ENCODE measurements around the gene ZDHHC22.
A peak's percentile ranks its signal among the peaks of the same experiment; 100 is the strongest.

Gene ZDHHC22

DNA sequence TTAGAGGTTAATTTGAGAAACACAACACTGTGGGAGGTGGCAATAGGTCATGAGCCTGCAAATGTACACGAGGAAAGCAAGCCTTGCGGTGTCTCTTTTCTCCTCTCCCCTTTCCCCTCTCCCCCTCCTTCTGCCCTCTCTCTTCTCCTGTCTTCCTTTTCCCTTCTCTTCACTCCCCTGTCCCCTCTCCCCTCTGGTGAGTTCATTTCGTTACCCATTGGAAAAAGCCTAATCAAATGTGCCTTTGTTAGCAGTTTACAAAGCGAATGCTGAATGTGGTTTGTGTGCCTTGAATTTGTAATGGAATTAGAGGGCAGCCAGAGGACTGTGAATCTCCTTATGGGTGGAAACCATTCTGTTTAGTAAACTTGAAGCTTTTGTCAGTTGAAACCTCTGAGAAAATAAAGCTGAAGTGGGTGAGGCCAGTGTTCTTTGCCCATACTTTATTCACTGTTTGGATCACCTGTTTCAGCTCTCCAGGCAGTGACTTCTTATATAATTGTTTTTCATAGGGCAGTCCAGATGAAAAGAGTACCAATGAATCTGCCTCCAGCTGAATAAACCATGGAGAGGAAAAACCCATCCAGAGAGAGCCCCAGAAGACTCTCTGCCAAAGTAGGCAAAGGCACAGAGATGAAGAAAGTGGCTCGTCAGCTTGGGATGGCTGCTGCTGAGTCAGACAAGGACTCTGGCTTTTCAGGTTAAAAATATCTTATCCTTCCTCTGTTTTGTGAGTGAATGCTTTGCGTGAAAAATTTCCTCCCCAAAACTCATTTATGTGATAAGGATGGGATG, 36.2 kb downstream of the ZDHHC22 start:
- no peak overlapping the region for H3K4me3 ChIP-seq (ENCODE audit: low read depth, low read length)
- no peak for TF ChIP-seq CTCF (IDR thresholded peaks at IDR 0.05; ENCODE audit: insufficient read depth, low read depth, low read length, missing control alignments)
- DNase-seq (ENCODE audit: low read depth): no peak

DNA sequence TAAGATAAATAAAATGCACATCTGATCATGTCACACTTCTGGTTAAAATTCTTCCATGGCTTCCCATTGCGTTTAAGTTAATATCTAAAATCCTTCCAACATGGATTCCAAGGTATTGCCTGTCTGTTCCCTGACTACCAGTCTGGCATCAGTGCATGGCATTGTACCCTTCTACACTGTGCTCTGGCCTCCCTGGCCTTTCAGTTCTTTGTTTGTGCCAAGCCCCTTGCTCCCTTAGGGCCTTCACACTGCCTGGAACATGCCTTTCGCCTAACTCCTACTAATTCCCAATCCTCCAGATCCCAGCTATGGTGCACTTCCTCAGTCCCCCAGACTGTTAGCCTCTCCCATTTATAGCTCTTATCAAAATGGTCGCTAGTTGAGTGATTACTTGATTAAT, 37.2 kb downstream of the ZDHHC22 start:
- H3K4me3 ChIP-seq (ENCODE audit: low read depth, low read length): no peak overlapping the region
- TF ChIP-seq CTCF (IDR thresholded peaks at IDR 0.05; ENCODE audit: insufficient read depth, low read depth, low read length, missing control alignments): no peak

GRCh38 chr14:77103951-77104350, 37.6 kb downstream of the ZDHHC22 start:
- H3K4me3 ChIP-seq (ENCODE audit: low read depth, low read length): no peak overlapping the region
- no peak for DNase-seq (ENCODE audit: low read depth)
- no peak for TF ChIP-seq CTCF (IDR thresholded peaks at IDR 0.05; ENCODE audit: insufficient read depth, low read depth, low read length, missing control alignments)

More for the DNA sequence above, 37.2 kb downstream of the ZDHHC22 start:
- DNase-seq (ENCODE audit: low read depth): no peak

DNA sequence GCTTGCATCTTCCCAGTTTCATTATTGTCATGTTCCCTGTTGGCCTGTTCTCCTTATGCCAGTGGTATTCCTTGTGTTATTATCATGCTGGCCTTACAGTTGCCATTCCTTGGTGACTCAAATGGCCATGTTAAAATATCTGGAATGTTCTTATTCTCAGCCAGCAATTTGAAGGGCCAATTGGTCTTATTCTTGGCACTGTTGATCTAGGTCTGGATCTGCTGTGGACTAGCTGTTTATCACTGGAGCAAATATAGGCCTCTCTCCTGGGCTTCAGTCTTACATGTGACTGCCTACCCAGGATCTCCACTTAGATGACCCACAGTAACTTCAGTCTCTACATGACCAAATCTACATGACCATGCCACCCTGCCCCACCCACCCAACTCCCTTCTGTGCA, 38.1 kb downstream of the ZDHHC22 start:
- no peak for TF ChIP-seq CTCF (IDR thresholded peaks at IDR 0.05; ENCODE audit: insufficient read depth, low read depth, low read length, missing control alignments)
- DNase-seq (ENCODE audit: low read depth): no peak
- no peak overlapping the region for H3K4me3 ChIP-seq (ENCODE audit: low read depth, low read length)

GRCh38 chr14:77102154-77102553, 39.4 kb downstream of the ZDHHC22 start:
- H3K4me3 ChIP-seq (ENCODE audit: low read depth, low read length): no peak overlapping the region
- no peak for TF ChIP-seq CTCF (IDR thresholded peaks at IDR 0.05; ENCODE audit: insufficient read depth, low read depth, low read length, missing control alignments)
- DNase-seq (ENCODE audit: low read depth): no peak

DNA sequence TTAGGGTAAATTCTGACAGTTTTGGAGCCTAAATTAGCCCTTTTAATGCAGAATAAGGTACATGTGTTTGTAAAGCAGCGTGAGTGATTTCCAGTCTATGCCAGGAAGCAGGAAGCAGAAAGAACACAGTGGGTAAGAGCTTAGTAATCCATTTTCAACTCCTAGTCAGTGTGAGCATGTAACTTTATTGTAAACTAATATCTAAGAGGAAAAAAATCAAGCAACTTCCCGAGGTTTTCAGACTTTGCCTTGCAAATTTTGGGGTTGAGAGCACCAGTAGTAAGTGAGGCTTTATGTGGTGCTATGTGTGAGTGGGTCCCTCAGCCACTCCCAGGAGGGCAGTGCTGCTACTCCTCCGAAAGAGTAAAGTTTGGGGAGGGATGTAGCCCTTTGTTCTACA, 40.6 kb downstream of the ZDHHC22 start:
- H3K4me3 ChIP-seq (ENCODE audit: low read depth, low read length): no peak overlapping the region
- peak; percentile 34 for DNase-seq (ENCODE audit: low read depth)
- no peak for TF ChIP-seq CTCF (IDR thresholded peaks at IDR 0.05; ENCODE audit: insufficient read depth, low read depth, low read length, missing control alignments)
